ENCODE measurements around the gene KRTAP24-1.

DNA sequence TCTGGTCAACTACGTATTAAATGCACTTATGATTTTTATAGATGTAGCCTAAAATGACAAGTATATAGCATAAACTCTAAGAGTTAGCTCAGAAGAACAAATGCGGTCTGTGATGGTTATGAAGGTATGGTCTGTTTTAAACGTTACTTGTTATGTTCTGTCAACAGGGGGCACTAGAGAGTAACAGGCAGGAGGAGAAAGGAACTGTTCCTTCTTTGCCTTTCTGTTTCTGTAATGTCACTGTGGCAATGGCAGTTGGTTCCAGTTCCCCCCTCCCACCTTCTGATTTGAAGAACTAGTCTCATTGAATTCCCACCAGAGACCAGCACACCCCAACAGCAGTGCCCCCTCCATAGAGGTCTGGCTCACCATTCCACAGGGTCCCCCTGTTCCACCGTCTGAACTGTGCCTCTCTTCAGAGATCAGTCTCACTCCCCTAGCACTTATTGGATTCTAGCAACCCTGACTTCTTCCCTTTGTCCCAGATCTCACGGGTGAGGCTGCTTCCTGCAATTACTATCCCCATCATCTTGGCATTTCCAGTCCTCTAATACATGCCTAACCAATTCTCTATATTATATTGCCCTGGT, 14.0 kb downstream of the KRTAP24-1 start:
- TF ChIP-seq, protein P1, sequence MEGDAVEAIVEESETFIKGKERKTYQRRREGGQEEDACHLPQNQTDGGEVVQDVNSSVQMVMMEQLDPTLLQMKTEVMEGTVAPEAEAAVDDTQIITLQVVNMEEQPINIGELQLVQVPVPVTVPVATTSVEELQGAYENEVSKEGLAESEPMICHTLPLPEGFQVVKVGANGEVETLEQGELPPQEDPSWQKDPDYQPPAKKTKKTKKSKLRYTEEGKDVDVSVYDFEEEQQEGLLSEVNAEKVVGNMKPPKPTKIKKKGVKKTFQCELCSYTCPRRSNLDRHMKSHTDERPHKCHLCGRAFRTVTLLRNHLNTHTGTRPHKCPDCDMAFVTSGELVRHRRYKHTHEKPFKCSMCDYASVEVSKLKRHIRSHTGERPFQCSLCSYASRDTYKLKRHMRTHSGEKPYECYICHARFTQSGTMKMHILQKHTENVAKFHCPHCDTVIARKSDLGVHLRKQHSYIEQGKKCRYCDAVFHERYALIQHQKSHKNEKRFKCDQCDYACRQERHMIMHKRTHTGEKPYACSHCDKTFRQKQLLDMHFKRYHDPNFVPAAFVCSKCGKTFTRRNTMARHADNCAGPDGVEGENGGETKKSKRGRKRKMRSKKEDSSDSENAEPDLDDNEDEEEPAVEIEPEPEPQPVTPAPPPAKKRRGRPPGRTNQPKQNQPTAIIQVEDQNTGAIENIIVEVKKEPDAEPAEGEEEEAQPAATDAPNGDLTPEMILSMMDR (IDR thresholded peaks at IDR 0.05; ENCODE audit: poor library complexity): peak; percentile 32
- TF ChIP-seq EZH2phosphoT487 (IDR thresholded peaks at IDR 0.05; ENCODE audit: low read depth, severe bottlenecking, unreplicated experiment) (no peak), EZH2 (IDR thresholded peaks at IDR 0.05; ENCODE audit: borderline replicate concordance) (no peak)

Data from hepatocyte (in vitro differentiated cells).